ENCODE measurements around the gene LRTM2.

- TF ChIP-seq, protein P1, sequence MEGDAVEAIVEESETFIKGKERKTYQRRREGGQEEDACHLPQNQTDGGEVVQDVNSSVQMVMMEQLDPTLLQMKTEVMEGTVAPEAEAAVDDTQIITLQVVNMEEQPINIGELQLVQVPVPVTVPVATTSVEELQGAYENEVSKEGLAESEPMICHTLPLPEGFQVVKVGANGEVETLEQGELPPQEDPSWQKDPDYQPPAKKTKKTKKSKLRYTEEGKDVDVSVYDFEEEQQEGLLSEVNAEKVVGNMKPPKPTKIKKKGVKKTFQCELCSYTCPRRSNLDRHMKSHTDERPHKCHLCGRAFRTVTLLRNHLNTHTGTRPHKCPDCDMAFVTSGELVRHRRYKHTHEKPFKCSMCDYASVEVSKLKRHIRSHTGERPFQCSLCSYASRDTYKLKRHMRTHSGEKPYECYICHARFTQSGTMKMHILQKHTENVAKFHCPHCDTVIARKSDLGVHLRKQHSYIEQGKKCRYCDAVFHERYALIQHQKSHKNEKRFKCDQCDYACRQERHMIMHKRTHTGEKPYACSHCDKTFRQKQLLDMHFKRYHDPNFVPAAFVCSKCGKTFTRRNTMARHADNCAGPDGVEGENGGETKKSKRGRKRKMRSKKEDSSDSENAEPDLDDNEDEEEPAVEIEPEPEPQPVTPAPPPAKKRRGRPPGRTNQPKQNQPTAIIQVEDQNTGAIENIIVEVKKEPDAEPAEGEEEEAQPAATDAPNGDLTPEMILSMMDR (IDR thresholded peaks at IDR 0.05), result no peak
- TF ChIP-seq POLR2AphosphoS5 (IDR thresholded peaks at IDR 0.05) (no peak), POLR2A (IDR thresholded peaks at IDR 0.05) (no peak), EP300 (IDR thresholded peaks at IDR 0.05; ENCODE audit: low read depth) (no peak)
Observed at GRCh38 chr12:1828856-1829255, 8.5 kb downstream of the LRTM2 start.

All from transverse colon (tissue), 4 donors.